HepG2 (cell line): ENCODE results near the gene CEACAM3. TPM values are rescaled to one million over a fixed set of nuclear protein-coding genes. Genes with fewer than 3 reads are reported as not detected.

ENCODE experiments used
- AGO2 ChIP-seq: fragments of 200-400 bp; formaldehyde crosslinking; optimal IDR thresholded peaks from 2 replicates; pipeline ENCODE3; 2017; ENCODE audit warnings: mild to moderate bottlenecking, low read depth, low read length, moderate library complexity
- ARNTL ChIP-seq: sonication (generic); formaldehyde crosslinking; IDR thresholded peaks from 2 replicates; pipeline ENCODE4 v1.4.0; 2020; ENCODE audit warnings: mild to moderate bottlenecking, missing genetic modification reagents
- DMAP1 ChIP-seq: IDR thresholded peaks from 2 replicates; pipeline ENCODE4 v1.6.1; 2016
- GRHL1 ChIP-seq: sonication (generic); formaldehyde crosslinking; conservative IDR thresholded peaks from 2 replicates; pipeline ENCODE4 v1.8.0; 2022; ENCODE audit warnings: missing genetic modification reagents
- HDAC2 ChIP-seq: sonication (generic); formaldehyde crosslinking; IDR thresholded peaks from 2 replicates; pipeline ENCODE4 v1.4.0; 2020; ENCODE audit warnings: missing genetic modification reagents
- KDM5A ChIP-seq: fragments of 200-600 bp; sonication (generic); IDR thresholded peaks from 2 replicates; pipeline ENCODE4 v1.7.0; 2018; ENCODE audit warnings: antibody characterized with exemption, mild to moderate bottlenecking, low read length, borderline replicate concordance
- NAIF1 ChIP-seq: sonication (generic); formaldehyde crosslinking; IDR thresholded peaks from 2 replicates; pipeline ENCODE4 v1.5.0; 2020; ENCODE audit warnings: mild to moderate bottlenecking, missing genetic modification reagents, borderline replicate concordance
- NKX3-1 ChIP-seq: sonication (generic); formaldehyde crosslinking; IDR thresholded peaks from 2 replicates; pipeline ENCODE4 v1.5.0; 2020; ENCODE audit warnings: missing genetic modification reagents
- PHF8 ChIP-seq: sonication (generic); formaldehyde crosslinking; IDR thresholded peaks from 2 replicates; pipeline ENCODE4 v1.5.0; 2020; ENCODE audit warnings: missing genetic modification reagents
- POLR2A ChIP-seq, 2 experiments: IDR thresholded peaks; 2 replicates each; pipeline ENCODE4 v1.6.1; 2011; ENCODE audit warnings: low read depth in 2 of 2, low read length in 2 of 2, mild to moderate bottlenecking in 1 of 2, moderate library complexity in 1 of 2; ENCODE audit not compliant: insufficient read depth in 1 of 2
- RFX3 ChIP-seq: IDR thresholded peaks from 2 replicates; pipeline ENCODE4 v1.6.1; 2016; ENCODE audit warnings: missing biosample characterization, missing genetic modification reagents
- SIN3B ChIP-seq: fragments of 150-350 bp; IDR thresholded peaks from 2 replicates; pipeline ENCODE4 v1.6.1; 2014; ENCODE audit warnings: low read length
- SKIL ChIP-seq: sonication (generic); formaldehyde crosslinking; IDR thresholded peaks from 2 replicates; pipeline ENCODE4 v1.8.0; 2022; ENCODE audit warnings: missing genetic modification reagents, mild to moderate bottlenecking, moderate library complexity, borderline replicate concordance
- SRSF4 ChIP-seq: fragments of 200-400 bp; formaldehyde crosslinking; IDR thresholded peaks from one replicate; pipeline ENCODE4 v1.6.1; 2018; ENCODE audit warnings: mild to moderate bottlenecking, low read depth, low read length, moderate library complexity; ENCODE audit not compliant: poor library complexity, severe bottlenecking
- TBL1XR1 ChIP-seq: fragments of 150-350 bp; IDR thresholded peaks from 2 replicates; pipeline ENCODE4 v1.6.1; 2014; ENCODE audit warnings: borderline replicate concordance, low read length; ENCODE audit not compliant: partially characterized antibody
- TFAP4 ChIP-seq: sonication (generic); IDR thresholded peaks from 2 replicates; pipeline ENCODE4 v1.6.1; 2016; ENCODE audit warnings: low read depth, borderline replicate concordance
- ZNF17 ChIP-seq: sonication (generic); formaldehyde crosslinking; IDR thresholded peaks from 2 replicates; pipeline ENCODE4 v1.5.0; 2020; ENCODE audit warnings: mild to moderate bottlenecking, missing genetic modification reagents
- ZNF362 ChIP-seq: sonication (generic); formaldehyde crosslinking; IDR thresholded peaks from 2 replicates; pipeline ENCODE4 v1.4.0; 2020; ENCODE audit warnings: missing genetic modification reagents, mild to moderate bottlenecking, borderline replicate concordance
- ZNF564 ChIP-seq: sonication (generic); formaldehyde crosslinking; IDR thresholded peaks from 2 replicates; pipeline ENCODE4 v1.8.1; 2023; ENCODE audit warnings: mild to moderate bottlenecking, missing genetic modification reagents
- ZNF616 ChIP-seq: sonication (generic); formaldehyde crosslinking; IDR thresholded peaks from 2 replicates; pipeline ENCODE4 v1.5.0; 2020; ENCODE audit warnings: low read depth, mild to moderate bottlenecking, missing genetic modification reagents
- ZNF713 ChIP-seq: sonication (generic); formaldehyde crosslinking; IDR thresholded peaks from 2 replicates; pipeline ENCODE4 v1.4.0; 2020; ENCODE audit warnings: mild to moderate bottlenecking, missing genetic modification reagents
- ZSCAN21 ChIP-seq: sonication (generic); formaldehyde crosslinking; IDR thresholded peaks from 2 replicates; pipeline ENCODE4 v1.8.0; 2022; ENCODE audit warnings: mild to moderate bottlenecking, missing genetic modification reagents, moderate library complexity, borderline replicate concordance
- polyA plus RNA-seq, 8 experiments: library from polyadenylated mRNA; depleted of rRNA in 3 of 8; stranded (reverse) in 7 of 8; unstranded in 1 of 8; fragments of >200 nt; fragmentation: Illumina TruSeq in 4 of 8; extraction: Trizol in 4 of 8; gene quantifications; 2 replicates each; pipeline versions ENCODE4 v1.2.1 to v1.2.3, GENCODE V29; 2011 to 2016; ENCODE audit warnings: low read depth in 4 of 8, missing spikeins in 1 of 8, mixed read lengths in 1 of 8; ENCODE audit not compliant: insufficient read depth in 1 of 8
- total RNA-seq, 5 experiments: library from RNA; depleted of rRNA; stranded (reverse); fragments of >200 nt; fragmentation: Illumina TruSeq; extraction: Trizol; gene quantifications; 2 replicates each; pipeline ENCODE4 v1.2.3, GENCODE V29; 2016; ENCODE audit warnings: low read depth in 1 of 5
- TF ChIP-seq, protein P1 (sequence below): IDR thresholded peaks from 2 replicates; pipeline ENCODE4 v1.6.1; 2016; ENCODE audit warnings: missing compliant biosample characterization, missing genetic modification reagents, borderline replicate concordance

The CEACAM3 gene
- total and polyA plus RNA-seq, 2 of the 13 experiments (the other 11 are each of a cell fraction or from before 2014, with no cell fraction given), result not detected

GRCh38 chr19:41859618-41860418, 63.4 kb downstream of the CEACAM3 start, which contains the start of gene RPS19 (continued):
- TF ChIP-seq ZNF713 (CRISPR knock-in tag) (no peak), GRHL1 (CRISPR knock-in tag) (no peak), SIN3B (peak; percentile 72; the same call in 1 of the 2 replicates), HDAC2 (peak; percentile 59; the same call in 1 of the 2 replicates), ZNF17 (no peak), AGO2 (no peak), SRSF4 (no peak), POLR2A (IDR thresholded peaks at IDR 0.05; ENCODE audit: insufficient read depth in 1 of 2, low read depth in 2 of 2, low read length in 2 of 2) (peak; percentile 80 to 92), TBL1XR1 (no peak), ZNF362 (CRISPR knock-in tag) (no peak; the same call in 1 of the 2 replicates), RFX3 (CRISPR knock-in tag) (0 out of 2 replicates have a peak, but pooled peaks have one; percentile 6), NAIF1 (CRISPR knock-in tag) (peak; percentile 57; the same call in 1 of the 2 replicates), ZNF616 (CRISPR knock-in tag) (0 out of 2 replicates have a peak, but pooled peaks have one; percentile 6), ARNTL (CRISPR knock-in tag) (no peak; the same call in 1 of the 2 replicates), TFAP4 (peak; percentile 73; the same call in 1 of the 2 replicates), NKX3-1 (peak; percentile 43), ZNF564 (CRISPR knock-in tag) (no peak), PHF8 (CRISPR knock-in tag) (peak; percentile 89), DMAP1 (CRISPR knock-in tag) (peak; percentile 87), KDM5A (peak; percentile 77; the same call in 1 of the 2 replicates), ZSCAN21 (CRISPR knock-in tag) (peak; percentile 8; the same call in 1 of the 2 replicates), SKIL (CRISPR knock-in tag) (no peak)
- TF ChIP-seq, protein P1, sequence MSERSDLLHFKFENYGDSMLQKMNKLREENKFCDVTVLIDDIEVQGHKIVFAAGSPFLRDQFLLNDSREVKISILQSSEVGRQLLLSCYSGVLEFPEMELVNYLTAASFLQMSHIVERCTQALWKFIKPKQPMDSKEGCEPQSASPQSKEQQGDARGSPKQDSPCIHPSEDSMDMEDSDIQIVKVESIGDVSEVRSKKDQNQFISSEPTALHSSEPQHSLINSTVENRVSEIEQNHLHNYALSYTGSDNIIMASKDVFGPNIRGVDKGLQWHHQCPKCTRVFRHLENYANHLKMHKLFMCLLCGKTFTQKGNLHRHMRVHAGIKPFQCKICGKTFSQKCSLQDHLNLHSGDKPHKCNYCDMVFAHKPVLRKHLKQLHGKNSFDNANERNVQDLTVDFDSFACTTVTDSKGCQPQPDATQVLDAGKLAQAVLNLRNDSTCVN (CRISPR knock-in tag), result no peak; the same call in 1 of the 2 replicates
